Keratinocyte (primary cell): Measurements from ENCODE around the gene PANK1. TPM values are rescaled to one million over a fixed set of nuclear protein-coding genes. Genes with fewer than 3 reads are reported as not detected.

ENCODE experiments used
- DNase-seq: peaks from one replicate; pipeline ENCODE4 v3.0.0-alpha.2; 2011; ENCODE audit warnings: low read depth, missing footprints, low spot score
- FAIRE-seq: peaks from 2 replicates; lab custom pipeline; 2011; peaks lifted over from hg19 to GRCh38; lab: Jason Lieb, UNC
- H2AFZ ChIP-seq: 2 replicates; pipeline ENCODE4 v1.6.0; 2012; ENCODE audit warnings: low read length, control low read depth, inconsistent platforms; ENCODE audit not compliant: control insufficient read depth
- H3K27ac ChIP-seq: 2 replicates; pipeline ENCODE4 v1.5.1; 2011; ENCODE audit warnings: low read length; ENCODE audit not compliant: control insufficient read depth, insufficient read depth
- H3K27me3 ChIP-seq: 3 replicates; pipeline ENCODE4 v1.6.0; 2011; ENCODE audit warnings: low read length; ENCODE audit not compliant: control insufficient read depth, insufficient read depth; ENCODE audit errors: extremely low read depth
- H3K36me3 ChIP-seq, 2 experiments: 2 replicates in 1 of 2; 3 replicates in 1 of 2; pipeline ENCODE4 v1.5.1; 2011; ENCODE audit warnings: low read length in 2 of 2, mild to moderate bottlenecking in 1 of 2; ENCODE audit not compliant: control insufficient read depth in 2 of 2, insufficient read depth in 2 of 2; ENCODE audit errors: extremely low read depth in 1 of 2
- H3K4me1 ChIP-seq: 3 replicates; pipeline ENCODE4 v1.5.1; 2011; ENCODE audit warnings: low read length; ENCODE audit not compliant: control insufficient read depth, insufficient read depth; ENCODE audit errors: extremely low read depth
- H3K4me2 ChIP-seq: 3 replicates; pipeline ENCODE4 v1.6.0; 2011; ENCODE audit warnings: low read depth, low read length; ENCODE audit not compliant: control insufficient read depth, insufficient read depth; ENCODE audit errors: extremely low read depth
- H3K4me3 ChIP-seq, 3 experiments: fragments of 200-600 bp in 1 of 3; sonication (generic) in 1 of 3; 2 replicates in 2 of 3; 3 replicates in 1 of 3; pipeline ENCODE4 v1.5.1; 2011 to 2016; ENCODE audit warnings: low read length in 3 of 3, mild to moderate bottlenecking in 3 of 3, control low read depth in 2 of 3, inconsistent platforms in 1 of 3, low read depth in 1 of 3, mixed read lengths in 1 of 3, mixed run types in 1 of 3, moderate library complexity in 1 of 3; ENCODE audit not compliant: control insufficient read depth in 2 of 3, insufficient read depth in 2 of 3; ENCODE audit errors: extremely low read depth in 1 of 3
- H3K79me2 ChIP-seq: 2 replicates; pipeline ENCODE4 v1.6.0; 2012; ENCODE audit warnings: low read length; ENCODE audit not compliant: control insufficient read depth, insufficient read depth
- H3K9ac ChIP-seq: 3 replicates; pipeline ENCODE4 v1.6.0; 2011; ENCODE audit warnings: low read length; ENCODE audit not compliant: control insufficient read depth, insufficient read depth; ENCODE audit errors: extremely low read depth
- H3K9me1 ChIP-seq: 3 replicates; pipeline ENCODE4 v1.6.0; 2011; ENCODE audit warnings: low read length; ENCODE audit not compliant: control insufficient read depth, insufficient read depth; ENCODE audit errors: extremely low read depth
- H3K9me3 ChIP-seq: 2 replicates; pipeline ENCODE4 v1.5.1; 2012; ENCODE audit warnings: low read depth, low read length; ENCODE audit not compliant: control insufficient read depth
- H4K20me1 ChIP-seq: 3 replicates; pipeline ENCODE4 v1.6.0; 2011; ENCODE audit warnings: low read length; ENCODE audit not compliant: control insufficient read depth, insufficient read depth; ENCODE audit errors: extremely low read depth
- EZH2 ChIP-seq: IDR thresholded peaks from one replicate; pipeline ENCODE4 v1.6.1; 2012; ENCODE audit warnings: inconsistent platforms, mild to moderate bottlenecking, low read length, moderate library complexity
- dilution Hi-C: fragments of 300-500 bp; cut with MboI; formaldehyde crosslinking; loops from one replicate; pipeline ENCODE4 v1.7.0; 2020; ENCODE audit warnings: low sequenced_read_pairs; ENCODE audit not compliant: extremely low pct_ligation_motif_present
- polyA plus RNA-seq, 5 experiments: library from polyadenylated mRNA; depleted of rRNA in 3 of 5; stranded (reverse) in 3 of 5; stranded (forward) in 1 of 5; unstranded in 1 of 5; fragments of >200 nt; gene quantifications; 1 replicate in 1 of 5; 2 replicates in 3 of 5; 3 replicates in 1 of 5; pipeline versions ENCODE4 v1.2.1 to v1.2.3, GENCODE V29; 2011 to 2012; ENCODE audit warnings: missing spikeins in 2 of 5, low read depth in 1 of 5, low replicate concordance in 1 of 5
- small RNA-seq, 3 experiments: library from RNA; depleted of rRNA; stranded (forward); fragments of <200 nt; gene quantifications; one replicate each; pipeline ENCODE3, GENCODE V24; 2012; ENCODE audit warnings: low read depth in 3 of 3, low replicate concordance in 1 of 3; ENCODE audit not compliant: insufficient read length in 3 of 3
- TF ChIP-seq, protein P1 (sequence below), 3 experiments: IDR thresholded peaks in 1 of 3; conservative IDR thresholded peaks in 1 of 3; optimal IDR thresholded peaks in 1 of 3; 2 replicates in 2 of 3; 3 replicates in 1 of 3; pipeline versions ENCODE3 to v1.5.1; 2011; ENCODE audit warnings: low read length in 3 of 3, mild to moderate bottlenecking in 3 of 3, moderate library complexity in 2 of 3, control low read depth in 1 of 3, inconsistent platforms in 1 of 3; ENCODE audit not compliant: insufficient read depth in 2 of 3; ENCODE audit errors: extremely low read depth in 1 of 3

The PANK1 gene
- polyA plus RNA-seq, 1 donor (not counting 4 experiments of a cell fraction or from before 2014, with no cell fraction given) = 9.5 TPM

DNA sequence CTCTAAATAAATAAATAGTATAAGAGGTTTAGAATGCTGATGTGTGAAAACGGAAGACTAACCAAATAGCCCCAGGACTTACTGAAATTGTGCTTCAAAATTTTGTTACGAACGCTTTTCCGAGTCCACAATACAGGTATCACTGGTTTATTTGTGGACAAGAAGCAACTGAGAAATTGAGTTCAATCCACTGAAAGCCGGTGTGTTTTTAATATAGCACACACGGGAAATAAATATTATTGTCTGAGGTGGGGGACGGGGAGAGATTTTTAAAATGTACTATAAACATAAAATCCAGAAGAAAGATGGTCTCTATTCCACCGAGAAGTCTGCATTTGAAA is 110.2 kb downstream of the PANK1 start:
- Histone ChIP-seq H3K27me3 (peaks cover 35% of the 10 kb centered on the region), H3K36me3 (no peaks in the 10 kb centered on the region), H3K79me2 (no peaks in the 10 kb centered on the region), H3K9me1 (no peaks in the 10 kb centered on the region), H3K27ac (no peak overlapping the region), H3K9me3 (no peaks in the 10 kb centered on the region), H2AFZ (peak overlapping the region; percentile 77), H4K20me1 (no peaks in the 10 kb centered on the region), H3K4me1 (peaks cover 14% of the 10 kb centered on the region), H3K4me2 (peak overlapping the region; percentile 85), H3K9ac (no peak overlapping the region), H3K4me3 (peak overlapping the region in 2 of 3 experiments; percentile 59 to 64)
- TF ChIP-seq, protein P1, sequence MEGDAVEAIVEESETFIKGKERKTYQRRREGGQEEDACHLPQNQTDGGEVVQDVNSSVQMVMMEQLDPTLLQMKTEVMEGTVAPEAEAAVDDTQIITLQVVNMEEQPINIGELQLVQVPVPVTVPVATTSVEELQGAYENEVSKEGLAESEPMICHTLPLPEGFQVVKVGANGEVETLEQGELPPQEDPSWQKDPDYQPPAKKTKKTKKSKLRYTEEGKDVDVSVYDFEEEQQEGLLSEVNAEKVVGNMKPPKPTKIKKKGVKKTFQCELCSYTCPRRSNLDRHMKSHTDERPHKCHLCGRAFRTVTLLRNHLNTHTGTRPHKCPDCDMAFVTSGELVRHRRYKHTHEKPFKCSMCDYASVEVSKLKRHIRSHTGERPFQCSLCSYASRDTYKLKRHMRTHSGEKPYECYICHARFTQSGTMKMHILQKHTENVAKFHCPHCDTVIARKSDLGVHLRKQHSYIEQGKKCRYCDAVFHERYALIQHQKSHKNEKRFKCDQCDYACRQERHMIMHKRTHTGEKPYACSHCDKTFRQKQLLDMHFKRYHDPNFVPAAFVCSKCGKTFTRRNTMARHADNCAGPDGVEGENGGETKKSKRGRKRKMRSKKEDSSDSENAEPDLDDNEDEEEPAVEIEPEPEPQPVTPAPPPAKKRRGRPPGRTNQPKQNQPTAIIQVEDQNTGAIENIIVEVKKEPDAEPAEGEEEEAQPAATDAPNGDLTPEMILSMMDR (optimal IDR thresholded peaks at IDR 0.05 in 1 of 3, IDR thresholded peaks at IDR 0.05 in 1 of 3, conservative IDR thresholded peaks at IDR 0.05 in 1 of 3; ENCODE audit: extremely low read depth in 1 of 3, insufficient read depth in 2 of 3, low read length in 3 of 3) = no peak
- no peak for TF ChIP-seq EZH2
- dilution Hi-C loops = no loop called here
- FAIRE-seq = no peak
- no peak for DNase-seq

Small RNAs within 50 kb of the gene (small RNA-seq; reads per million reads assigned to genes)
- 22.9 to 562 (median 302) reads per million in 3 experiments for gene MIR107

Other genes with a start within 250 kb of the PANK1 start
- 10.7 to 15.8 TPM (median 14.8 TPM) in 3 replicates for gene IFIT5, start 230.7 kb downstream of the PANK1 start, polyA plus RNA-seq
- 0.09 to 0.10 TPM (median 0.10 TPM) in 3 replicates for gene SLC16A12, start 109.6 kb downstream of the PANK1 start, polyA plus RNA-seq
- gene KIF20B, start 56.3 kb upstream of the PANK1 start, polyA plus RNA-seq = 2.5 to 9.2 TPM (median 5.8 TPM) in 3 replicates